22Rv1 (cell line): ENCODE data around the gene UNC13B.
"Not testable (repeated sequence)": the region's sequence is repeated elsewhere in the genome, so short reads cannot be mapped to it uniquely, and the experiment has no call there.

Experiments
- H3K27ac ChIP-seq: fragments of 450-650 bp; 2 replicates; pipeline ENCODE4 v1.5.1; 2017
- ZFX ChIP-seq: fragments of 450-650 bp; IDR thresholded peaks from 2 replicates; pipeline ENCODE4 v1.6.1; 2017; ENCODE audit warnings: antibody characterized with exemption, borderline replicate concordance
- TF ChIP-seq, protein P1 (sequence below): fragments of 450-650 bp; IDR thresholded peaks from 2 replicates; pipeline ENCODE4 v1.5.1; 2017; ENCODE audit warnings: mild to moderate bottlenecking

The UNC13B gene

GRCh38 chr9:35152926-35153325, 8.9 kb upstream of the UNC13B start:
- TF ChIP-seq, protein P1, sequence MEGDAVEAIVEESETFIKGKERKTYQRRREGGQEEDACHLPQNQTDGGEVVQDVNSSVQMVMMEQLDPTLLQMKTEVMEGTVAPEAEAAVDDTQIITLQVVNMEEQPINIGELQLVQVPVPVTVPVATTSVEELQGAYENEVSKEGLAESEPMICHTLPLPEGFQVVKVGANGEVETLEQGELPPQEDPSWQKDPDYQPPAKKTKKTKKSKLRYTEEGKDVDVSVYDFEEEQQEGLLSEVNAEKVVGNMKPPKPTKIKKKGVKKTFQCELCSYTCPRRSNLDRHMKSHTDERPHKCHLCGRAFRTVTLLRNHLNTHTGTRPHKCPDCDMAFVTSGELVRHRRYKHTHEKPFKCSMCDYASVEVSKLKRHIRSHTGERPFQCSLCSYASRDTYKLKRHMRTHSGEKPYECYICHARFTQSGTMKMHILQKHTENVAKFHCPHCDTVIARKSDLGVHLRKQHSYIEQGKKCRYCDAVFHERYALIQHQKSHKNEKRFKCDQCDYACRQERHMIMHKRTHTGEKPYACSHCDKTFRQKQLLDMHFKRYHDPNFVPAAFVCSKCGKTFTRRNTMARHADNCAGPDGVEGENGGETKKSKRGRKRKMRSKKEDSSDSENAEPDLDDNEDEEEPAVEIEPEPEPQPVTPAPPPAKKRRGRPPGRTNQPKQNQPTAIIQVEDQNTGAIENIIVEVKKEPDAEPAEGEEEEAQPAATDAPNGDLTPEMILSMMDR: no peak
- TF ChIP-seq ZFX: no peak
- H3K27ac ChIP-seq: no peak overlapping the region

- no peak overlapping the region for H3K27ac ChIP-seq
- TF ChIP-seq, protein P1: no peak
- TF ChIP-seq ZFX: no peak
Measured at GRCh38 chr9:35156781-35157180, 5.0 kb upstream of the UNC13B start.

GRCh38 chr9:35157836-35158235, 4.0 kb upstream of the UNC13B start:
- H3K27ac ChIP-seq: not testable (repeated sequence)

DNA sequence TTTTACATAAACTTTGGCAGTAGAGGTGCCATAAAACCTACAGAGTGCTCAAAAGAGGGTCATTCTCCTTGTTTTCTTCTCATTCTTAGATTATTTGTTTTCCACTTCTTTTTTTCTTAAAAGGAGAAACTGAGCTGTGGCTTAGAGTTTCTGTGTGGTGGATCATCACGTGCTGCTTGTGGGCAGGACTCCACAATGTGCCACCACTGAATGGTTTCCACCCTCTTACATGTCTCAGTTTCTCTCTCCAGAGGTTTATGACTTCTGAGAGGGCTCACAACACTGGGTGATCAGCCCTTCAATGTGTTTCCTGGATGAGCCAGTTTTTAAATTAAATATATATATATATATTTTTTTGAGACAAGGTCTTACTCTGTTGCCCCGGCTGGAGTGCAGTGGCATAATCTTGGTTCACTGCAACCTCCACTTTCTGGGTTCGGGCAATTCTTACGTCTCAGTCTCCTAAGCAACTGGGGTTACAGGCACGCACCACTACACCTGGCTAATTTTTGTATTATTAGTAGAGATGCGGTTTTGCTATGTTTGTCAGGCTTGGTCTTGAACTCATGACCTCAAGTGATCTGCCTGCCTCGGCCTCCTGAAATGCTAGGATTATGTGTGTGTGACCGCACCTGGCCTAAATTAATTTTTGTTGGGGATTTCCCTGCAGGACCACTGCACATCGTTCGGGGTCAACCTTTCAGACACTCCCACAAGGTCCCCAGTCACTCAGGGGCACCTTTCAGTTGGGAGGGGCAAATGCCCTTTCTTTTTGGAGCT, 3.1 kb upstream of the UNC13B start:
- TF ChIP-seq, protein P1: no peak
- no peak for TF ChIP-seq ZFX

GRCh38 chr9:35162605-35163315, 951 bp downstream of the UNC13B start:
- H3K27ac ChIP-seq: peak overlapping the region; percentile 90
- TF ChIP-seq ZFX: no peak
- TF ChIP-seq, protein P1: no peak

More for the DNA sequence above, 3.1 kb upstream of the UNC13B start:
- no peak overlapping the region for H3K27ac ChIP-seq

DNA sequence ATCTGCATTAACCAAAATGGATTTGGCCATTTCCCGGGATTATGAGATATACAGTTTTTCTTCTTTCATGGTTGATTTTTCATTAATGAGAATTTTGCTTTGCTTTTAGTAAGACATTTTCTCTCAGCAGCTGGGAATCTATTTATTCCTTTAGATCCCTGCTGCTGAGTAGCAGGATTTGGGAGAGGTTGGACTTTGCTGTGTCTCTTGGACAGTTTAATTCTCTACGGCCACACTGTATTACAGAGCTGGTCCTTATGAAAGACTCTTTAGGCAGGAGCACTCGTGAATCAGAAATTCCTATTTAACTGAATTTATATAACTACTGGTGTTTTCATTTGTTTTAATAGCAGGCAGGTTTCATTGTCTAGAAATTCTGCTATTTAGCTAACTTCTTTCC, 1.6 kb downstream of the UNC13B start:
- H3K27ac ChIP-seq: peak overlapping the region; percentile 90
- no peak for TF ChIP-seq ZFX
- TF ChIP-seq, protein P1: no peak

DNA sequence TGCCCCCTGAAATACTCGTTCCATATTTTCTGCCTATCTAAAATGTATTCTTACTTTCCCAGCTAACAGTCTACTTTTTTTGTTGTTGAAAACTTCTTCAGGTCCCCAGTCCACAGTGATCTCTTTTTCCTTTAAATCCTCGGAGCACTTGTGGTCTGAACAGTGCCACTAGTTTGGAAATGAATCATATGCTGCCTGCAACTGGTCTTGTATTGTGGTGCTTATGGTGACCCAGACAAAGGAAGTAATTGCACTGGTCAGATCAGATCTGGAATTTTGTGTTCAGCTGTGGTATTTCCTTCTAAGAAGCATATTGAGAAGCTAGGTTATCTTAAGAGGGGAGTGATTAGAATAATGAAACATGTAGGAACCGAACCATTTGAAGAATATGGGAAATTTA, 2.9 kb downstream of the UNC13B start:
- TF ChIP-seq ZFX: no peak
- TF ChIP-seq, protein P1: no peak
- H3K27ac ChIP-seq: peak overlapping the region; percentile 90
